Embryonic facial prominence (tissue), 1 donor: Measurements from ENCODE around the gene ISOC2.
"Not testable (repeated sequence)": the region's sequence is repeated elsewhere in the genome, so short reads cannot be mapped to it uniquely, and the experiment has no call there.

ENCODE experiments used
- DNase-seq: peaks from one replicate; pipeline ENCODE4 v3.0.0-alpha.2; 2016; ENCODE audit errors: extremely low spot score

The ISOC2 gene

GRCh38 chr19:55440411-55441105 is 20.9 kb downstream of the ISOC2 start:
- DNase-seq = no peak

GRCh38 chr19:55439052-55439451 is 22.4 kb downstream of the ISOC2 start:
- no peak for DNase-seq

DNA sequence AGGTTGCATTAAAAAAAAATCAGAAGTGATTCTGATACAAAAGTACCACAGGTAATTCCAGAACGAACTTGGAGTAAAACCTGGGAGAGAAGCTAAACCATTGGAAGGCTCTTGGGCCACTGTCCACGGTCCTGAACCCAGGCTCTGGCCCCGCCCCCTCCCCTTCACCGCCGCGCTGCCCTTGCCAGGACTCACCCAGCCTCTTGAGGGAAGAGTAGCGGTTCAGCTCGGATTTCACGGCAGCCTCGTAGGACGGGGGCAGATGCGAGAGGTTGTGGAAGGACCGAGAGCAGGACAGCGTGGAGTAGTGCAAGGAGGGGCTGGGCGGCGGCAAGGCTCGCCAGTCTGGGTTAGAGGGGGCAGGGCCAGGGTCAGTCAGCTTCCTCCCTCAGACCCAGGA is 24.0 kb downstream of the ISOC2 start:
- DNase-seq = no peak

GRCh38 chr19:55436847-55437246 is 24.6 kb downstream of the ISOC2 start:
- DNase-seq = no peak

DNA sequence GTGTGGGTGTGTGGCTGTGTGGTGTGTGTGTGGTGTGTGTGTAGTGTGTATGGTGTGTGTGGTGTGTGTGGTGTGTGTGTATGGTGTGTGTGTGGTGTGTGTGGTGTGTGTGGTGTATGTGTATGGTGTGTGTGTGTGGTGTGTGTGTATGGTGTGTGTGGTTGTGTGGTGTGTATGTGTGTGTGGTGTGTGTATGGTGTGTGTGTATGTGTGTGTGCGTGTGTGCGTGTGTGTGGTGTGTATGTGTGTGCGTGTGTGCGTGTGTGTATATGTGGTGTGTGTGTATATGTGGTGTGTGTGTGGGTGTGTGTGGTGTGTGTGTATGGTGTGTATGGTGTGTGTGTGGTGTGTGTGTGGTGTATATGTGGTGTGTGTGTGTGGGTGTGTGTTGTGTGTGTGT is 26.4 kb downstream of the ISOC2 start:
- DNase-seq = no peak

GRCh38 chr19:55434356-55434919 is 27.0 kb downstream of the ISOC2 start:
- DNase-seq = no peak

- DNase-seq = no peak
Measured at GRCh38 chr19:55433292-55433691, 28.1 kb downstream of the ISOC2 start.

GRCh38 chr19:55432241-55432959 is 29.0 kb downstream of the ISOC2 start:
- DNase-seq = no peak

DNA sequence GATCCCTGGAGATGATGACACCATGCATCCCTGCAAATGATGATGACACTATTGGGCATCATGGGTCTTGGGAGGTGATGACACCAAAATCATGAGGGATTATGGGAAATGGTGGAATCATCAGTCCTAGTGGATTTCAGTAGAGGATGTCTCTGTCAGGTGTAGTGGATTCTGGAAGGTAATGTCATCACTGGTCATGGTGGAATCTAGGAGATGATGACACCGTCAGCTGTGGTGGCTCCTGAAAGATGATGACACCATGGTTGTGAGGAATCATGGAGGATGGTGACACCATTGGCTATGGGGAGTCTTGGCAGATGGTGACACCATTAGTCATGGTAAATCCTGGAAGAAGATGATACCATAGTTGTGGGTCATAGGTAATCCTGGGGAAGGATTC is 30.3 kb downstream of the ISOC2 start:
- no peak for DNase-seq

DNA sequence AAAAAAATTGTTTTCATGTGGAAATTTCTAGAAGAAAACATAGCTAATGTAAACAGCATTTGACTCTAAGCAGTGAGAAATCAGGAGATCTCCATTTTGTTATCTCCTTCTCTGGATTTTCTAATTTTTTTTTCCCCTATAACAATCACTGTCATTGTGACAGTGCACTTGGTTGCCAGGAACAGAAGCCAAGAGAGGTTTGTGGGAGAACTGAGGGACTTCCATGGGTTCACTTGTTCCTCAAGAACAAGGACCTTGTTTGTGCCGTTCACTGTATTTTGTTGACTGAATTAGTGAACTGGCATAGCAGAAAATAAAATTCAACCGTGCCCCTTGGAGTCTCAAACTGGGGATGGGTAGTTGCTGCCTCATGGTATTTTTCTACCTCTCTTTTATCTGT is 35.4 kb downstream of the ISOC2 start:
- DNase-seq = no peak

DNA sequence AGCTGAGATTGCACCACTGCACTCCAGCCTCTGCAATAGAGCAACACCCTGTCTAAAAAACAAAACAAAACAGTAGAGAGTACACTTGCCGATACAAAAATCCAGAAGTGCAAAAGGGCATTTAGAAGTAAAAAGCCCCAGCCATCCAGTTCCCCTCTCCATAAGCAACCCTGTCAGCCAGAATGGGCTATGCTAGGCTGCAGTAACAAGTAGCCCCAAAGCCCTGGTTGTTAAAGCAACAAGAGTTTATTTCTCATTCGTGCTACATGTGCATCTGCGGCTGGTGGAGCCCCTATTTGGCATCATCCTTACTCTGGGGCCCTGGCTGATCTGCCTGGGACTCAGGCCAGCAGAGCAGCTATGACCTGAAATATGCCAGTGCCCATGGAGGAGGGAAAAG is 36.9 kb downstream of the ISOC2 start:
- no peak for DNase-seq

DNA sequence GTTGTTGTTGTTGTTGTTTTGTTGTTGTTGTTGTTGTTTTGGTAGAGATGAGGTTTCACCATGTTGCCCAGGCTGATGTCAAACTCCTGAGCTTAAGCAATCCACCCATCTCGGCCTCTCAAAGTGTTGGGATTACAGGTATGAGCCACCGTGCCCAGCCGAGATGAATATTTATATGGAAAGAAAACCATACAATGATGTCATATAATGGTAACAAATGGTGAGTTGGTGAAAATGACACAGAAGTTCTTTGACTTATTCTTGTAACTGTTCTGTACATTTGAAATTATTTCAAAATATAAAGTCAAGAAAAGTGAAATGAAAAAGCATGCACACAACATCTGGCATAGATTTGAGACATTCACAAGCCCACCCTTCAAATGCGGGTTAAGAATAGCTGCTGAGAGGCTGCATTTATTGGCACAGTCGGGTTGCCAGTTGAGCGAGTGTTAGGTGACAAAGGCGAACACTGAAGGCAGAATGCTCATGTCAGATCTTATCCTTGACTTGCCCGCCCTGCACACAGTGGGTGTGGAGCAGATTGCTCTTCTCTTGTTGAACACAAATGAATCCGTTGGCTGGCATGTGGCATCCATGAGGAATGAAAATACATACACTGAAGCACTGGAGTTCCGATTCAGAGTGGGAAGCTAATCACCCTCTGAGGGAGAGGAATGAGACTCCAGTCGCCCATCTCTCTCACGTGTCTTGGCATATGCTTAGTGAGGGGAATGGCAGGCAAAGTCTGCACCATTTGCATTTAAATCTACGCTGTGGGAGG is 38.0 kb downstream of the ISOC2 start:
- DNase-seq = no peak

DNA sequence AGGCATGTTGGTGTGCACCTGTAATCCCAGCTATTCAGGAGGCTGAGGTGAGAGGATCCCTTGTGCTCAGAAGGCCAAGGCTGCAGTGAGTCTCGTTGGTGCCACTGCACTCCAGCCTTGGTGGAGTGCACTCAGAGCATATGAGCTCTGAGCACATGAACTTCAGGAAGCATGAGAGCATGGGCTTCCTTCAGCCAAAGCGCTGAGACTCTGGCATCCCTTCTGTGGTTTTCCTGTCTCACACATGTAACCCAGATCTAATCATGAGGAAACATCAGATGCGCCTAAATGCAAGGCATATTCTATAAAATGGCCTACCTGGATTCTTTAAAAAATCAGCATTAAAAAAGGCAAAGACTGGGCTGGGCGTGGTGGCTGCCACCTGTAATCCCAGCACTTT is 40.2 kb downstream of the ISOC2 start:
- DNase-seq = not testable (repeated sequence)

- DNase-seq = no peak
Measured at GRCh38 chr19:55419624-55420236, 41.7 kb downstream of the ISOC2 start.

DNA sequence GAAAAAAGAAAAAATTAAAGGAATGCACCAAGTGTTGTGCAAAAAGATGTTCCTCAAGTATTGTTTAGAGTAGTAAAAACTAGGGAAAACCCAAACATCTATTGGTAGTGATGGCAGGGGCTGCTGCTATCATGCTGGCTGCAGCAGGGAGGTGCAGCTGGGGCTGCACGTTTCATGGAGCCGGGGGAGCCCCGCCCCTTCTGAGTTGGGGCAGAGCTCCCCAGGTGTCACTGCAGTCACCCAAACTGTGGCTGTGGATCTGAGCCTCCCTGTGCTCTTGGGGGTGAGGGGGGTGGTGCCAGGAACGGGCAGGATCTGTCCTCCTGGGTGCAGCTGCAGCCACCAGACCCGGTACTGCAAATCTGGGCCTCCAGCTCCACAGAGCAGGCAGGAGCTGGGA is 42.3 kb downstream of the ISOC2 start:
- DNase-seq = no peak

DNA sequence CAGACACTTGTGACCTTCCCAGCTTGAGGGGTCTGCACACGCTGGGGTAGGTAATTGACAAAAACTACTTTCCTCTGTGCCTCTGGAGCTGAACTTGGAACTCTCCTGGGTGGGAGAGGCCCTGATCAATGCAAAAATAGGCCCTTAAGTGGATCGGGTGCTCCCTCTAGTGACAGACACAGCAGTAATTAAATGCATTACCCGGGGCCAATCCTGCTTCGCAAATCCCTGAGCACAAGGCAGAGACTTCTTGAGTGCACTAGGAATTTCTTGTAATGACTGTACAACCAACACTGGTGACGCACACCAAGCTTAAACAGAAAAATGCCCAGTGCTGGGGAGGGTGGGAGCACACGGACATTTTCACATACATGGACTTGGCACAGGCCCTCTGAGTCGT is 43.3 kb downstream of the ISOC2 start:
- peak; percentile 31 for DNase-seq

GRCh38 chr19:55410168-55410567 is 51.3 kb downstream of the ISOC2 start:
- no peak for DNase-seq

DNA sequence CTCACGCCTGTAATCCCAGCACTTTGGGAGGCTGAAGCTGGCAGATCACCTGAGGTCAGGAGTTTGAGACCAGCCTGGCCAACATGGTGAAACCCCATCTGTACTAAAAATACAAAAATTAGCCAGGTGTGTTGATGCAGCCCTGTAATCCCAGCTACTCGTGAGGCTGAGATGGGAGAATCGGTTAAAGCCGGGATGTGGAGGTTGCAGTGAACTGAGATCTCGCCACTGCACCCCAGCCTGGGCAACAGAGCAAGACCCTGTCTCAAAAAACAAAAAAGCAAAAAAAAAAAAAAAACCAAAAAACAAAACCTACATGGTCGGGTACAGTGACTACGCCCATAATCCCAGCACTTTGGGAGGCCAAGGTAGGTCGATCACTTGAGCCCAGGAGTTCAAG is 52.3 kb downstream of the ISOC2 start:
- not testable (repeated sequence) for DNase-seq

- DNase-seq = no peak
Measured at GRCh38 chr19:55408533-55408872, 52.9 kb downstream of the ISOC2 start.

GRCh38 chr19:55407800-55408532 is 53.5 kb downstream of the ISOC2 start:
- peak; percentile 99 for DNase-seq

GRCh38 chr19:55407550-55407799 is 54.0 kb downstream of the ISOC2 start, which contains the start of gene UBE2S:
UBE2S (minus strand) TSS chr19:55407788; CDS start chr19:55407589, 199 bp downstream.
- not testable (repeated sequence) for DNase-seq
